G401.6 (cell line): ENCODE measurements around the gene CNTRL.

Experiments
- FAIRE-seq: peaks from 2 replicates; lab custom pipeline; 2012; peaks lifted over from hg19 to GRCh38; lab: Jason Lieb, UNC

Gene CNTRL

GRCh38 chr9:121201738-121202533 lies 127.2 kb downstream of the CNTRL start, which contains the start of gene RAB14:
Gene RAB14 (minus strand): TSS chr9:121201869. CDS start chr9:121193412, 8,457 bp downstream.
- FAIRE-seq: peak; percentile 97

- no peak for FAIRE-seq
Observed at GRCh38 chr9:121204121-121204520, 129.4 kb downstream of the CNTRL start.

- no peak for FAIRE-seq
Observed at GRCh38 chr9:121204611-121205010, 129.9 kb downstream of the CNTRL start.

- no peak for FAIRE-seq
Observed at GRCh38 chr9:121206516-121207370, 132.0 kb downstream of the CNTRL start.

GRCh38 chr9:121207371-121207940 lies 132.7 kb downstream of the CNTRL start:
- no peak for FAIRE-seq

- FAIRE-seq: no peak
Observed at GRCh38 chr9:121210536-121210935, 135.8 kb downstream of the CNTRL start.

- FAIRE-seq: peak; percentile 87
Observed at GRCh38 chr9:121213136-121213806, 138.5 kb downstream of the CNTRL start.

GRCh38 chr9:121214005-121214404 lies 139.2 kb downstream of the CNTRL start:
- no peak for FAIRE-seq

- no peak for FAIRE-seq
Observed at GRCh38 chr9:121216271-121216805, 141.6 kb downstream of the CNTRL start.

- no peak for FAIRE-seq
Observed at GRCh38 chr9:121217609-121218292, 143.0 kb downstream of the CNTRL start.

GRCh38 chr9:121218357-121219027 lies 143.7 kb downstream of the CNTRL start:
- no peak for FAIRE-seq

- FAIRE-seq: no peak
Observed at GRCh38 chr9:121219530-121219929, 144.8 kb downstream of the CNTRL start.

GRCh38 chr9:121220996-121221663 lies 146.4 kb downstream of the CNTRL start:
- no peak for FAIRE-seq

- FAIRE-seq: no peak
Observed at GRCh38 chr9:121221664-121222055, 146.9 kb downstream of the CNTRL start.

GRCh38 chr9:121222524-121223171 lies 147.9 kb downstream of the CNTRL start:
- peak; percentile 89 for FAIRE-seq

GRCh38 chr9:121225240-121225639 lies 150.5 kb downstream of the CNTRL start:
- no peak for FAIRE-seq

GRCh38 chr9:121226175-121226574 lies 151.4 kb downstream of the CNTRL start:
- no peak for FAIRE-seq
